HG03457 (cell line): Measurements from ENCODE around the gene ALKBH3.

ENCODE experiments used
- ATAC-seq: cut with Tn5 transposase; IDR thresholded peaks from one replicate; pipeline ENCODE4 v1.9.1; 2021; ENCODE audit warnings: moderate number of reproducible peaks; ENCODE audit not compliant: unreplicated experiment

ALKBH3 gene

GRCh38 chr11:43957571-43957970, 76.9 kb downstream of the ALKBH3 start:
- no peak for ATAC-seq

- no peak for ATAC-seq
Observed at GRCh38 chr11:43959321-43959995, 78.8 kb downstream of the ALKBH3 start.

- no peak for ATAC-seq
Observed at GRCh38 chr11:43962383-43963278, 82.0 kb downstream of the ALKBH3 start.

- ATAC-seq = no peak
Observed at GRCh38 chr11:43963279-43963620, 82.6 kb downstream of the ALKBH3 start.

GRCh38 chr11:43967661-43968060, 87.0 kb downstream of the ALKBH3 start:
- ATAC-seq = no peak

- no peak for ATAC-seq
Observed at GRCh38 chr11:43968719-43969118, 88.1 kb downstream of the ALKBH3 start.

GRCh38 chr11:43969543-43969942, 88.9 kb downstream of the ALKBH3 start:
- ATAC-seq = no peak
